GM19023 (cell line): ENCODE data around the gene DNAJC17.

Experiments used
- ATAC-seq: cut with Tn5 transposase; IDR thresholded peaks from one replicate; pipeline ENCODE4 v1.9.1; 2021; ENCODE audit warnings: mild to moderate bottlenecking, moderate library complexity; ENCODE audit not compliant: unreplicated experiment

The DNAJC17 gene

DNA sequence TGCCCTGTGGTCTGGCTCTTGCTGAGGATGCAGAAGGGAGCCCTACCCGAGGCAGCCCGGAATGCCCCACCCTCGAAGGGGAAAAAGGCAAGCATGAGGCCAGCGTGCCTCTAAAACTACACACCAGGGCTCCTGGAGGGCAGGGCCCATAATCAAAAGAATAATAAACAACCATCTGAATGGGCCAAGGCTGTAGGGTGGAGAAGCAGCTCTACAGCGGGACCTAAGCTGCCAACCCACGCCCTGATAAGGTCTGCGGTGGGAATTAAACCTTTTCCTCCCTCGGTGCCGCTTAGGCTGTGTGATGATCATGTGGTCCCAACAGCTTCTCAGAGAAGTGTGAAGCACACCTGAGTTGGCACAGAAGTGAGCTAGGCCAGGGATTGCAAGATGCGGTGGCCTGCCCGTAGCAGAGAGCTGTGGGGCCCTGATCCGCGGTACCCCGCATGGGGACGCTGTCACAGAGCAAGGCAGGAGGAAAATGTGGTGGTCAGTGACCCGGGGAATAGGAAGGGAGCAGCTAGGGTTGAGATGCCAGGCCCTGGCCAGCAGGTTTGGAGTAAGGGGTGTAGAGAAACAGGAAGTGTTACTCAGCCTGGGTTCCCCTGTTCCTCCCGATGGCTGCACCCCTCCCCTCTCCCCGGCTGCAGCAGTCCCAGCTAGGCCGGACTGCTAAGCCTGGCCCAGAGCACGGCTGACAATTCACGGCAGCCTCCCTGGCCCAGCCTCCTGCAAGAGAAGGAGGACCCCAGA lies 38.6 kb downstream of the DNAJC17 start:
- ATAC-seq: no peak

DNA sequence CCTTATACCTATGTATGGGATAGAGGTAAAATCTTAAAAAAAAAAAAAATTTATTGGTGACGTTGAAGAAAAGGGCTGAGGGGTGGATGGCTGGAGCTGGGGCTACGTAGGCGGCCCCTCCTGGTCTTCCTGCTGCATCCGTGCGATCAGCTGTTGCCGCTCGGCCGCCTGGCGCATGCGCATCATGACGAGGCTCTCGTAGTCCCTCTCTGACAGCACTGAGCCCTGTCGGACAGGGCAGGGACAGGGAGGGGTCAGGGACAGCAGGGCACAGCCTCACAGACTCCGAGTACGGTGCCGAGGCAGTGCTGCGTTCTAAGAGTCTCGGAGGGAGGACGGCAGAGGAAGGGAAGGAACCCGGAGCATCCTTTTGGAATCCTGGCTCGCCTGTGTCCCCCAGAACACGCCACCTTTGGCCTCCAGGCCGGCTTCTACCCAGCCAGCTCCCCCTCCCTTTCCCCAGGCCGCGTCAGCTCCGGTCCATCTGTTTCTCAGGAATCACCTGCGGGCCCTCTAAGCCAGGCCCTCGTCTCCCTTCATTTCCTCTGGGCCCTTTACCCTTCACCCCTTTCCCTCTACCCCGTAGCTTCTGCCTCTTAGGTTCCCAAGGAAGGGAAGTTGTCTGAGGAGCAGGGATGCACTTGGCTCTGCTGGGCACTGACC lies 39.3 kb downstream of the DNAJC17 start:
- ATAC-seq: no peak

DNA sequence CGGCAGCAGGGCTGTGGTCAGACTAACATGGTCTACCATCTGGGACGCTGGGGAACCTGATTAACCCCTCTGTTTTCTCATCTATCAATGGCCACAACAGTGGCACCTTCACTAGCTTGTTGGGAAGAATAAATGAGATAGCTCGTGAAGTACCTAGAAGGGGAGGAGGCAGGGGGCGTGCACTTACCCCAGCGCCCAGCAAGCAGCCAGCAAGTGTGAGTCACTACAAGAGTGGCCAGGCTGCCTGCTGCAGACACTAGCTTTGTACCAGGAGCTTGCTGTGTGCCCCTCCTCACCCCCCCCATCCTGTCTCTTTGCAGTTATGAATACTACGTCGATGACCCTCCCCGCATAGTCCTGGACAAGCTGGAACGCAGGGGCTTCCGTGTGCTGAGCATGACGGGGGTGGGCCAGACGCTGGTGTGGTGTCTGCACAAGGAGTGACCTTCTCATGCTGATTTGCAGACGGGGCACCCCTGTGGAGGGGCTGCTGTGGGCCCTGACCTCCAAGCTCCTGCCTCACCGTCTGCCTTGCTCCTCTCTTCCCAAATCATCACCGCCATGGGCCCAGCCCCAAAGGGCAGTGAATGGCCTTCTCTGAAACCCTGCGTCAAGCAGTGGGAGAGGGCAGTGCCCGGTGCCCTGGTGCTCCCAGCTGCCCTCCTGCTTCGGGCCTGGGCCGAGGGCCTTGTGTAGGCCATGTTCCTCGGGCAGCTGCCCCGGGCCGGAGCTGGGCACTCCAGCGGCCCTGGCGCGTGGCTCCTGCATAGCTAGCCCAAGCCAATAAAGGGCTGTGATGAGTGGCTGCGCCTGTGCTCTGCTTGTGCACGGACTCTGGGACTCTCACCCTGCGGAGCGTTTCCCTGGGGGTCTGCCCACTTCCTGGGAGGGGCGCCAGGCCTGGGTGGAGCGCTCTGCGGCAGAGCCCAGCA lies 40.1 kb downstream of the DNAJC17 start:
- ATAC-seq: no peak

DNA sequence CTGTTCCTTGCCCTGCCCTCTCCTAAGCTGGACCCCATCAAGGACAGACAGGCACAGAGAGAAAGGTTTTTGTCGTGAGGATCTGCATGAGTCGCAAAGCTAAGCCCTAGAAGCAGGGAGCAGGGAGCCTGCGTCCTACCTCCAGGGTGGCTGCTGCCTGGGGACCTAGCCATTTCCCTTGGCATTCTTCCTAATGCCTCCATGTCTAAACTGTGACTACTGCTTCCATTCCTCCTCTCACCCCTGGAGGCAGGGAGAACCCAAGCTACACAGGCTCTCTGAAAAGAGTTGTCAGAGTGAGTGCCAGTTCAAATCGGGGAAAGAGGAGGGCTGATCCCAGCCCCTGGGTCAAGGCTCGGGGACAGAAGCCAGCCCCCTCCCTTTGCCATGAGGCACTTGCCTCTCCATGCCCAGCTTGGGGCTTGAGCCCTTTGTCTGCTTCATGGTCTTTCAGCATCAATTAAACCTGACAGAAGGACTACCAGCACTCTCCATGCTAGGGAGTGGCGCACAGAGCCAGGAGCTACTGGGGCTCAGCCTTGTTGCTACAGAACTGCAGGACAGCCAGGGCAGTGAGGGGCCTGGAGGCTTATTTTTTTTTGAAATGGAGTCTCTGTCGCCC lies 41.0 kb downstream of the DNAJC17 start:
- no peak for ATAC-seq

DNA sequence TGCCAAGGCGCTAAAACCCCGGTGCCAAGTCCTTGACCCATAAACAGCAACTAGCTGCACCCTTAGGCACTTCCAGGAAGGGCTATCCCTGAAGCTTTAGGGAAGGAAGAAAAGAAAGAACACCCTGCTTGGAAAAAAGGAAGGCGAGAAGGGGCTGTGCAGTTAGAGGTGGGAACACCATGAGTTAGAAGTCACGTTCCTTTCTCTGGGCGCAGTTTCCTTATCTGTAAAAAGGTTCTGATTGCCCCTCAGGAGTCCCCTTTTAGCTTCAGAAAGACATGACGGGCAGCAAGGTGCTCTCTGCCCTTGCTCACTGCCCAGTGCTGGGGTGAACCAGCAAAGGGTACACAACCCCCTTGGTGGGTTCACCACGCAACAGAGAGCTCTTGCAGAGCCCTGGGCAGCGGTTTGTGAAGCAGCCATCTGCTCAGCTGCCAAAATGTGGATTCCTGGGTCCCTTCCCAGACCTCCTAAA lies 42.6 kb downstream of the DNAJC17 start:
- ATAC-seq: no peak

DNA sequence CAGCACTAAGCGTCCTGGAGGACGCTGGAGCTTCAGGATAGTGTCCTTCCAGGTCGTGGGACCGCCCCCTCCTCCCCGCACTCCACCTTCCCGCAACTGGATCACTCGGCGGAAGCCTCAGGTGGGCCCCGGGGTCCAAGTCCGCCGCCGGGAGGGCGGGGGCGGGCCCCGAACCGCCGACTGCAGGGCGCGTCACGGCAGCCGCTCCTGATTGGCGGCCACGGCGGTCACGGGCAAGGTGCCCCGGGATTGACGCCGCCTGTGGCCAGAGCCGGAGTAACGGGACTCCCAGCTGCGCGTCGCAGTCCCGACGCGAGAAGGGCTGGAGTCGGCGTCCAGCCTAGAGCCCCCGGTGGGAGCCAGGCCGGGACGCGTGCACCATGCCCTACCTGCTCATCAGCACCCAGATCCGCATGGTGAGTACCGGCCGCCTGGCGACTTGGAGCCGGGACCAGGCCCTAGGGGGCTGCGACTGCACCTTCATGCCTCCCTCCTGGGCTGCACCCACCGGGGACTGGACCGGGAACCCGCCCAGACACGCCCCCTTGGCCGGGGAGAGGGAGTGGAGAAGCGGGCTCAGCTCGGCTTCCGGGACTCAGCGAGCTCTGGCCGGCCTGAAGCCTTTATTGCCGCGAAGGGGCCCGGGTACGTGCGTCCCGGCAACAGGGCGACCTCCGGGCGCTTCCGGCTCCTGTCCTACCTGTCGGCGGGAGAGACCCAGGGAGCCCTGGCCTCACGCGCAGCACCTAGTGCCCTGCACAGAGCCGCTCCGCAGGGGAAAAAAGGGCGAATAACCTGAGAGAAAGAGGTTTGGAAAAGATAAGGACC lies 43.3 kb downstream of the DNAJC17 start, which contains the start of gene GCHFR:
Gene GCHFR, plus strand, starts transcription at position 268 of the 828 bp plus-strand sequence. Its CDS starts 113 bp downstream, at position 381.
- ATAC-seq: peak; percentile 49

DNA sequence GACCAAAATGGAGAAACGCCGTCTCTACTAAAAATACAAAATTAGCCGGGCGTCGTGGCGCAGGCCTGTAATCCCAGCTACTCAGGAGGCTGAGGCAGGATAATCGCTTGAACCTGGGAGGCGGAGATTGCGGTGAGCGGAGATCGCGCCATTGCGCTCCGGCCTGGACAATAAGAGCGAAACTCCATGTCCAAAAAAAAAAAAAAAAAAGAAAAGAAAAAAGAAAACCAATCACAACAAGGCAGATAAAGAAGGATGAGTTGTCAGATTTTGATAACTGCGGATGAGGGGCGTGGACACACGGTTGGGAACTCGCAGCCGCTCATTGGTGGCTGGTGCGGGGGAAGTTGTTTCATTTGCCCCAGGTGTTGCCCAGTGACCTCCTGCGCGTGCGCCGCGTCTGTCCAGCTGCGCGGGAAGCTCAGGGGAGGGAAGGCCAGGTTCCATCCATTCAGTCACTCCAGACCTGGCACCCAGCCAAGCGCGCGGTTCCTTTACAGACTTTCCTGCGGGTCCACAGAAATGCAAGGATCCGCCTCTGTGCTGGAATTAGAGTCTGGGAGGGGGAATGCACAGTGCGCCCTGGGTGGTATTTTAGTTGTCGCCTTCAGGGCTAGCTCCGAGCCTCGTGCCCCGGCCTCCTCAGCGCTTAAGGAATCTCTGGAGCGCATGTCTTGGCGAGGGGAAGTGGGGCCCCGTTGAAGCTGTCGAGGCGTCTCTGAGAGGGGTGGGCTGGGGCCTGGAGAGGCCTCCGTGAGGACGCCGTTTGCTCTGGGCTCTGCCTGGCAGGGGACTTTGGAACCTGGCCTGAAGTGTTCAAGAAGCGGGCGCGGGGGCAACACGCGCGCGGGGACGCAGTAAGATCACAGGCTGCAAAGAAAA lies 44.1 kb downstream of the DNAJC17 start:
- ATAC-seq: no peak

DNA sequence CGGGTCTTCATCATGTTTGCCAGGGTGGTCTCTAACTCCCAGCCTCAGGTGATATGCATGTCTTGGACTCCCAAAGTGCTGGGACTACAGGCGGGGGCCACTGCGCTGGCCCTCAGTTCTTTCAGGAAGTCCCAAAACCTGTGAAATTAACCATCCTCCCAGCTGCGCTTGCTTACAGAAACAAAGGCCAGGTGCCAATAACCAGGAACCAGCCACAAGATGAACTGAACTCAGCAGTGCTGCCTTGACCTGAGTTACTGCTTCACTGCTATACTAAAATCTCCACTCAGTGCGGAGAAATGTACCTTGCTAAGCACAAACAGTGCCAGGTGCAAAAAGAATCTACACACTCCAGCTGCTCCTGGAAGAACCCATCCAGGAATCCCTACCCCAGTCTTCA lies 47.3 kb downstream of the DNAJC17 start:
- ATAC-seq: no peak

DNA sequence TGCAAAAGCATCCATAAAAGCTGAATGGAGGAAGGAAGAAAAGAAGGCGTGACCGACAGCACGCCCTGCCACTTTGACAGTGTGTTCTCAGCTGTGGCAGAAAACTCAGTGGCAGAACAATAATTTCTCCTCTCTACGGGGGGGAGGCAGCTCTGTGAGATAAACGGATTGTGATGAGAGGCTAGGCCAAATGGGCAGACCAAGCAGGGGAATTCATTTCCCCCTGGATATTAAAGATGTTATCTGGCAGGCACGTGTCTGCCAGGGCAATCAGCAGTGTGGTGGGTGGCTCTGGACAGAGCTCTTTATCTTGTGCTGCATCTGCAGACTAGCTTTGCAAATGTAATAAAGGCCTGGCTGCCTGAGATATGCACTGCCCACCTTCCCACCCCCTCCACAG lies 50.3 kb downstream of the DNAJC17 start:
- no peak for ATAC-seq

DNA sequence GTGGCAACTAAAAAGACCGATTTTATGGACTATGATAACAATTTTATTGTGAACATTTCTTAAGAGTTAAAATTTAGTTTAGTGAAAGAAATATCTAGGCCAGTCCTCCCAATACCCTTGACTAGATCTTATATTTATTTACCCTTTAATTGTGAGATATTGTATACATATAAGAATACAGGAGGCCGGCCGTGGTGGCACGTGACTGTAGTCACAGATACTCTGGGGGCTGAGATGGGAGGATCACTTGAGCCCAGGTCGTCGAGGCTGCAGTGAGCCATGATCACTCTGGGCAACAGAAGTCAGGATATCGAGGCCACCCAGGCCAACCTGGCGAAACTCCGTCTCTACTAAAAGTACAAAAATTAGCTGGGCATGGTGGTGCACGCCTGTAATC lies 51.5 kb downstream of the DNAJC17 start:
- ATAC-seq: no peak

DNA sequence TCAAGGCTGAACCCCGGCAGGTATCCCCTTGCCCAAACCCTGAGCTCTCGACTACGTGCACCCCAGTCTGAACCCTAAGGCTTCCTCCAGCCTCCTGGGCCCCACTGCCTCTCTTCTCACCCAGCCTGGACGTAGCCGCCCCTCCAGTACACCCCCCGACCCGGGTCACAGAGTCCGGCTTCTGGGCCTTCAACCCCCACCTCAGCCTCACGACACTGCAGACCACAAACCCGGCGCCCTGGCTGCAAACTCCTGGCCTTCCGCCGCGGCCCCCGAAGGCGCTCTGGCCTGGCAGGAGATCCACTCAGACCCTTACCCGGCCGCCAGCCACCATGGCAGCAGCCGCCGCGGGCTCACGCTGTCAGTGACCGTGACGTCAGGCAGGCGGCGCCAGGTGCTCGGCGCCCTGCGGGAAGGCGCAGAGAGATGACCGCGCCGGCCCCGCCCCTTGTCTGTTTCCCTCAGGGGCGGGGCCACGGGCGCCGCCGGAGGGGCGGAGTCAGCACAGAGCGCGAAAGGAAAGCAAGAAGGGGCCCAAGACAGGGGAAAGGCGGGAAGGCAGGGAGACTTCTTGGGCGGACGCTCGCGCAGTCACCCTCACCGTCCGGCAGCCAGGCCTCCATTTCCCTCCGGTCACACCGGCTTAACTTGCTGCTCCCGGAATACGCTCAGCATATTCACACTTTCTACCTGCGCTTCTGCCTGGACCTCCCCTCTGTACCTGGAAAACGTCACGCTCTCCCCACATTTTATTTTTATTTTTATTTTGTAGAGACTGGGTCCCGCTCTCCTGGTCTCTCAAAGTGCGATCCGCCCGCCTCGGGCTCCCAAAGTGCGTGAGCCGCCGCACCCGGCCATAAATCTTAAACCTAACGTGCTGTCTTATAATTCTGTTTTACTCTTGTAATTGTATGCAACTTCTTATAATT lies 52.1 kb downstream of the DNAJC17 start, which contains the start of gene RMDN3:
Gene RMDN3, minus strand, starts transcription at position 372 of the 929 bp plus-strand sequence. CDS start 471 bp downstream, outside the sequence.
- ATAC-seq: peak; percentile 78

DNA sequence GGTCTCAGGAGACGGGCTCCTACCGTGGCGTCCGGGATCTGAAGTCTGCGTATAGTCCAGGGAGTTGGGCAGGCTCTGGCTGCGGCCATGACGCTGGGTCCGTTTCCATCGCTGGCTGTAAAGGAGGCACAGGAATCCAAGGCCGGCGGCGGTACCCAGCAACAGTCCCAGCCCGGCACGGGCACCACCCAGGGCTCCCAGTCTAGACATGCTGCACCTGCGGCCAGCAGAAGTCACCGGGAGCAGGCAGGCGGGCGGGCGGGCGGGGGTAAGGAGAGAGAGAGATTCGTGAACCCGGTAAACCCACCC lies 52.7 kb downstream of the DNAJC17 start:
- ATAC-seq: peak; percentile 15

DNA sequence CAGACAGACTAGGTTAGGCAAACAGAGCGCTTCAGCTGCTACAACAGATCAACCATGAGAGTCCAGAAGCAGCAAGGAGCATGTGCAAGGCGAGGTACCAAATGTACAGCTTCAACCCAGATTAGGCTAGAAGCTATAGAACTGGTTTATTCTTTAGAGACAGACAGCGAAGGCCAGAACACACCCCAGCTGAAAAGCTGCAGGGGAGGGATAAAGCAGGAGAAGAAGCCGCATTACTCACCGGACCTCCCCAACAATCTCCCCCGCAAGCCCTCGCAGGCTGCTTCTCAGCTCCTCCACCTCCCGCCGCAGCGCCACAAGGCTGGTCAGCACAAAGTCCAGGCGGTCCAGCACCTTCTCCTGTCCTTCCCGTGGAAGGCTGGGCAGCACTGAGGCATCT lies 55.5 kb downstream of the DNAJC17 start:
- ATAC-seq: no peak

DNA sequence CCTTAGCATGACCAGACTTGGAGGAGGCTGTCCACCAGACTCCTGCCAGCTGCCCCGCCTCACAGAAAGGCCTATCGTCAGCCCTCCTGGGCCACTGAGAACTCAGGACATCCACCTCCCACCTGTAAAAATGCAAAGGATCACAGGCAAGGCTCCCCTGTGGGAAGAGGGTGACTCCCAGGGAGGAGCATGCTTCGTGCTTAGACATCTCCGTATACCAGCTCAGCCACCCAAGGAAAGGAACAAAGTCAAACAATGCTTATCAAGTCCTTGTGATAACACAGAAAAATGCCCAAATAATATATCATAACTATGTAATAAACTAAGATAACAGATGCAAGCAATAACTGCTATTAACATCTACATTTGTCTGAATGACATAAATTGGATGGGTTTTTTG lies 56.4 kb downstream of the DNAJC17 start:
- ATAC-seq: no peak

DNA sequence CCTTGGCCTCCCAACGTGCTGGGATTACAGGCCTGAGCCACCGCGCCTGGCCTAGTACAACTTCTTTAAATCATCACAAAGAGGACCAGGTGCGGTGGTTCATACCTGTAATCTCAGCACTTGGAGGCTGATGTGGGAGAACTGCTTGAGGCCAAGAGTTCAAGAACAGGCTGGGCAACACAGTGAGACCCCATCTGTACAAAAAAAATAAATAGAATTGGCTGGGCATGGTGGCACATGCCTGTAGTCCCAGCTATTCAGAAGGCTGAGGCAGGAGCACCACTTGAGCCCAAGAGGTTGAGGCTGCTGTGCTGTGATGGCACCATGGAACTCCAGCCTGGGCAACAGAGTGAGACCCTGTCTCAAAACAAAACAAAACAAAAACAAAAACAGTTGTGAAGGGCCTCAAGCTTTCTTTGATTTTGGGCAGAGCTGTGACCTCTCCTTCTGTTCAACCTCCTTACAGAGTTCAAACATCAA lies 58.1 kb downstream of the DNAJC17 start:
- ATAC-seq: no peak

DNA sequence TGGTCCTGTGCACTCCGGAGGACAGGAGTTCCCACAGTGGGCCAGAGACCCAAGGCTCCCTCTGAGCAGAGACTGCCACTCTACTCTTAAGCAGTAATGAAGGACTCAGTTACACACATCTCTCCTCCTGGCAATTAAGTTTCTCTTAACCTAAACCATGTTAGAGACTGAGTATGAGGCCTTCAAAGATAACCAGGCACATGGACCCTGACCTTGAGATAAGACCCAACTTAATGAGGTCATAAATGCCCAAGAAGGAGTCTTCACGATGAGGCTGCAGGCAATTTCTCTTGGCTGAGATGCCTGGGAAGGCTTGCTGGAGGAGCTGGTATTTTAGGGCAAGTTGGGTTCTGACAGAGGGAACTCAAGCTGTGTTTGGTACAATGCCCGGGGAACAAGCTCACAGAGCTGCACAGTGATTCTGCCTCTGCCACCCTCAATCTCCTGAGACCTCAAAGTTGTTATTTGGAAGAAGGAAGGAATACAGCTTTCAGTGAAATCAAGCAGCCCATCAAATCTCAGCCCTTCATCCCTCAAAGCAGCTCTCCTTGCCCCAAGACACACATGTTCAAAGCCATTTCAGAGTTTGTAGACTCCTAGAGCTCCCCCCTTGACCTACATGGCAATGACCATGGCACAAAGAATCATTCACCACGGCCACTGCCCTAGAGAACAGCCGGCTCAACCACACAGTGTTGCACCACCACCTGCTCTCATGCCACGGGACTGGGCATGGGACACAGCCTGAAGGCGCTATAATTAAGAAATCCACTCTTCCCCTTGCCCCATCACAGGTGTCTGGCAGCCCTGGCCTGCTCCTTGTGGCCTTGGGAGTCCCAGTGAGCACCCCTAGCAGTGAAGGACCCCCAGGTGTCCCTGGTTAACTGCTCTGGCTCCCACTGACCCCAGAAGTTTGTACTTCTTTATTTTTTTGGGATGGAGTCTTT lies 59.3 kb downstream of the DNAJC17 start:
- ATAC-seq: no peak
